Body of pancreas (tissue), 4 donors: Measurements from ENCODE around the gene AVEN.

Experiments
- CTCF ChIP-seq, 7 experiments: fragments of 450-650 bp in 4 of 7; fragments of 200-600 bp in 3 of 7; sonication (generic) in 3 of 7; IDR thresholded peaks; one replicate each; pipeline ENCODE4 v1.5.1; 2016 to 2019; ENCODE audit warnings: antibody characterized with exemption in 7 of 7
- POLR2A ChIP-seq, 3 donors: fragments of 450-650 bp; IDR thresholded peaks; one replicate each; pipeline ENCODE4 v1.6.1; 2016; ENCODE audit warnings: antibody characterized with exemption in 3 of 3, mild to moderate bottlenecking in 2 of 3

- no peak for TF ChIP-seq CTCF (IDR thresholded peaks at IDR 0.05)
- TF ChIP-seq POLR2A (IDR thresholded peaks at IDR 0.05): no peak
Measured at GRCh38 chr15:34059946-34060345, 20.9 kb upstream of the AVEN start.
